ENCODE results near the gene AGXT2.

GRCh38 chr5:34959323-34959722 is 88.4 kb downstream of the AGXT2 start:
- TF ChIP-seq CTCF (IDR thresholded peaks at IDR 0.05 in 2 of 3, conservative IDR thresholded peaks at IDR 0.05 in 1 of 3; ENCODE audit: insufficient read depth in 2 of 3, low read depth in 1 of 3, low read length in 3 of 3): no peak
- TF ChIP-seq, protein P1, sequence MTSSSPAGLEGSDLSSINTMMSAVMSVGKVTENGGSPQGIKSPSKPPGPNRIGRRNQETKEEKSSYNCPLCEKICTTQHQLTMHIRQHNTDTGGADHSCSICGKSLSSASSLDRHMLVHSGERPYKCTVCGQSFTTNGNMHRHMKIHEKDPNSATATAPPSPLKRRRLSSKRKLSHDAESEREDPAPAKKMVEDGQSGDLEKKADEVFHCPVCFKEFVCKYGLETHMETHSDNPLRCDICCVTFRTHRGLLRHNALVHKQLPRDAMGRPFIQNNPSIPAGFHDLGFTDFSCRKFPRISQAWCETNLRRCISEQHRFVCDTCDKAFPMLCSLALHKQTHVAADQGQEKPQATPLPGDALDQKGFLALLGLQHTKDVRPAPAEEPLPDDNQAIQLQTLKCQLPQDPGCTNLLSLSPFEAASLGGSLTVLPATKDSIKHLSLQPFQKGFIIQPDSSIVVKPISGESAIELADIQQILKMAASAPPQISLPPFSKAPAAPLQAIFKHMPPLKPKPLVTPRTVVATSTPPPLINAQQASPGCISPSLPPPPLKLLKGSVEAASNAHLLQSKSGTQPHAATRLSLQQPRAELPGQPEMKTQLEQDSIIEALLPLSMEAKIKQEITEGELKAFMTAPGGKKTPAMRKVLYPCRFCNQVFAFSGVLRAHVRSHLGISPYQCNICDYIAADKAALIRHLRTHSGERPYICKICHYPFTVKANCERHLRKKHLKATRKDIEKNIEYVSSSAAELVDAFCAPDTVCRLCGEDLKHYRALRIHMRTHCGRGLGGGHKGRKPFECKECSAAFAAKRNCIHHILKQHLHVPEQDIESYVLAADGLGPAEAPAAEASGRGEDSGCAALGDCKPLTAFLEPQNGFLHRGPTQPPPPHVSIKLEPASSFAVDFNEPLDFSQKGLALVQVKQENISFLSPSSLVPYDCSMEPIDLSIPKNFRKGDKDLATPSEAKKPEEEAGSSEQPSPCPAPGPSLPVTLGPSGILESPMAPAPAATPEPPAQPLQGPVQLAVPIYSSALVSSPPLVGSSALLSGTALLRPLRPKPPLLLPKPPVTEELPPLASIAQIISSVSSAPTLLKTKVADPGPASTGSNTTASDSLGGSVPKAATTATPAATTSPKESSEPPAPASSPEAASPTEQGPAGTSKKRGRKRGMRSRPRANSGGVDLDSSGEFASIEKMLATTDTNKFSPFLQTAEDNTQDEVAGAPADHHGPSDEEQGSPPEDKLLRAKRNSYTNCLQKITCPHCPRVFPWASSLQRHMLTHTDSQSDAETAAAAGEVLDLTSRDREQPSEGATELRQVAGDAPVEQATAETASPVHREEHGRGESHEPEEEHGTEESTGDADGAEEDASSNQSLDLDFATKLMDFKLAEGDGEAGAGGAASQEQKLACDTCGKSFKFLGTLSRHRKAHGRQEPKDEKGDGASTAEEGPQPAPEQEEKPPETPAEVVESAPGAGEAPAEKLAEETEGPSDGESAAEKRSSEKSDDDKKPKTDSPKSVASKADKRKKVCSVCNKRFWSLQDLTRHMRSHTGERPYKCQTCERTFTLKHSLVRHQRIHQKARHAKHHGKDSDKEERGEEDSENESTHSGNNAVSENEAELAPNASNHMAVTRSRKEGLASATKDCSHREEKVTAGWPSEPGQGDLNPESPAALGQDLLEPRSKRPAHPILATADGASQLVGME (CRISPR knock-in tag; IDR thresholded peaks at IDR 0.05): no peak
- TF ChIP-seq RAD51 (IDR thresholded peaks at IDR 0.05; ENCODE audit: borderline replicate concordance, low read depth): no peak

Data from K562 (cell line).